ENCODE data around the gene RSPO3. TPM values are rescaled to one million over a fixed set of nuclear protein-coding genes. Genes with fewer than 3 reads are reported as not detected.

The RSPO3 gene
- total and polyA plus RNA-seq, 2 of the 4 experiments (the other 2 are of a cell fraction) = not detected

- H4K8ac ChIP-seq (ENCODE audit: low read depth in 2 of 2, low read length in 2 of 2) = no peak overlapping the region
- no peak overlapping the region for H2AK9ac ChIP-seq (replicated peaks; ENCODE audit: low read depth, low read length, poor library complexity)
- H3K27ac ChIP-seq (ENCODE audit: insufficient read depth, low read length) = no peak overlapping the region
- no peak overlapping the region for H3K4me3 ChIP-seq (ENCODE audit: insufficient read depth, low read depth, low read length)
- TF ChIP-seq BHLHE40 (IDR thresholded peaks at IDR 0.05; ENCODE audit: low read depth, low read length) (no peak), RCOR1 (IDR thresholded peaks at IDR 0.05; ENCODE audit: insufficient replicate concordance, low read length) (no peak), MAZ (IDR thresholded peaks at IDR 0.05; ENCODE audit: borderline replicate concordance, low read depth, low read length) (no peak), RFX5 (IDR thresholded peaks at IDR 0.05; ENCODE audit: low read depth, low read length) (no peak), NFE2L2 (IDR thresholded peaks at IDR 0.05; ENCODE audit: low read depth, low read length) (no peak), ELK1 (IDR thresholded peaks at IDR 0.05; ENCODE audit: borderline replicate concordance, low read depth, low read length) (no peak), POLR2A (IDR thresholded peaks at IDR 0.05; ENCODE audit: low read depth, low read length) (no peak), CTCF (conservative IDR thresholded peaks at IDR 0.05; ENCODE audit: low read depth, low read length) (no peak), RAD21 (IDR thresholded peaks at IDR 0.05; ENCODE audit: low read length) (no peak), USF2 (IDR thresholded peaks at IDR 0.05; ENCODE audit: low read depth, low read length) (no peak), CHD1 (IDR thresholded peaks at IDR 0.05; ENCODE audit: low read depth, low read length) (no peak), FOS (IDR thresholded peaks at IDR 0.05; ENCODE audit: low read depth, low read length) (no peak)
- H2BK15ac ChIP-seq (ENCODE audit: low read depth, low read length) = no peak overlapping the region
- H4K20me1 ChIP-seq (ENCODE audit: insufficient read depth, low read length) = no peaks in the 10 kb centered on the region
- H2BK120ac ChIP-seq (ENCODE audit: low read depth, low read length) = no peak overlapping the region
- no peak overlapping the region for H3K56ac ChIP-seq (ENCODE audit: extremely low read depth, insufficient read depth, low read length)
- no peaks in the 10 kb centered on the region for H3K27me3 ChIP-seq (ENCODE audit: control insufficient read depth, insufficient read depth, low read length)
- H2BK5ac ChIP-seq (ENCODE audit: low read depth, low read length, poor library complexity, severe bottlenecking) = no peak overlapping the region
- dilution Hi-C loops (cut with HindIII; ENCODE audit: low sequenced_read_pairs, unreplicated experiment) (no loop called here), intact Hi-C loops (cut with micrococcal nuclease) (loop anchor here (10.0 kb wide), 1 partner anchor 332 kb away; no protein-coding TSS in a partner anchor), in situ Hi-C loops (cut with MboI; ENCODE audit: low sequenced_read_pairs) (no loop called here)
- H3K79me1 ChIP-seq (ENCODE audit: low read depth in 1 of 2, low read length in 2 of 2) = no peaks in the 10 kb centered on the region
- ChIA-PET POLR2A (ENCODE audit: unreplicated experiment) (no interaction called here), CTCF (interaction anchor here (0.6 kb wide), 2 partner anchors 345 to 573 kb away, joined by 3 to 5 read pairs; no protein-coding TSS in a partner anchor)
- H3K4me1 ChIP-seq (ENCODE audit: control insufficient read depth, insufficient read depth, low read length) = peaks cover 2% of the 10 kb centered on the region; the same call in 1 of the 2 replicates
- BruUV-seq (replicated peaks) = no TSS peak
- H3K9me3 ChIP-seq (ENCODE audit: control insufficient read depth, insufficient read depth, low read length) = no peaks in the 10 kb centered on the region
- H3K14ac ChIP-seq (replicated peaks; ENCODE audit: low read depth, low read length) = no peak overlapping the region
- no peaks in the 10 kb centered on the region for H3K36me3 ChIP-seq (ENCODE audit: control insufficient read depth, insufficient read depth, low read length)
- ATAC-seq (ENCODE audit: low read depth) = no peak
- no peak overlapping the region for H3K9ac ChIP-seq (ENCODE audit: low read depth, low read length)
- H2AK5ac ChIP-seq (ENCODE audit: low read depth, low read length) = no peak overlapping the region
- no peak overlapping the region for H2BK20ac ChIP-seq (ENCODE audit: low read depth, low read length)
- no peak for DNase-seq
- no peaks in the 10 kb centered on the region for H3K9me1 ChIP-seq (ENCODE audit: insufficient read depth, low read length)
- no peak overlapping the region for H3K4ac ChIP-seq (ENCODE audit: low read depth, low read length)
- no peak overlapping the region for H4K91ac ChIP-seq (ENCODE audit: insufficient read depth, low read depth, low read length)
- H3K18ac ChIP-seq (ENCODE audit: low read depth, low read length) = no peak overlapping the region
- H4K5ac ChIP-seq (ENCODE audit: low read depth, low read length) = no peak overlapping the region
- H3K23ac ChIP-seq (ENCODE audit: low read depth, low read length) = no peak overlapping the region
- H2AFZ ChIP-seq (replicated peaks; ENCODE audit: low read length, poor library complexity) = no peak overlapping the region
- H3K4me2 ChIP-seq (ENCODE audit: low read depth, low read length) = no peak overlapping the region
Observed at GRCh38 chr6:127202676-127203075, 84.2 kb downstream of the RSPO3 start.

Measured in IMR-90 (cell line).